Mesodermal cell (in vitro differentiated cells): ENCODE measurements around the gene TNFSF4. TPM values are rescaled to one million over a fixed set of nuclear protein-coding genes. Genes with fewer than 3 reads are reported as not detected.

Experiments
- H3K27ac ChIP-seq: 2 replicates; pipeline ENCODE4 v1.7.0; 2013; ENCODE audit warnings: mild to moderate bottlenecking, low read depth, low read length, moderate library complexity; ENCODE audit not compliant: severe bottlenecking
- H3K36me3 ChIP-seq: 2 replicates; pipeline ENCODE4 v1.7.1; 2013; ENCODE audit warnings: mild to moderate bottlenecking, low read length, moderate library complexity; ENCODE audit not compliant: control insufficient read depth, insufficient read depth
- H3K4me1 ChIP-seq: one replicate; pipeline ENCODE4 v1.7.1; 2013; ENCODE audit warnings: mild to moderate bottlenecking, low read length; ENCODE audit not compliant: insufficient read depth, control insufficient read depth, poor library complexity, severe bottlenecking
- H3K4me3 ChIP-seq: 2 replicates; pipeline ENCODE4 v1.7.0; 2013; ENCODE audit warnings: low read length, control low read depth, mild to moderate bottlenecking; ENCODE audit not compliant: insufficient read depth, poor library complexity, severe bottlenecking; ENCODE audit errors: extremely low read depth
- H3K9me3 ChIP-seq: 2 replicates; pipeline ENCODE4 v1.7.1; 2013; ENCODE audit warnings: mild to moderate bottlenecking, low read length, moderate library complexity; ENCODE audit not compliant: control insufficient read depth
- WGBS, 2 experiments: methylation state at CpG; one replicate each; pipeline ENCODE4 v1.1.5; 2013; ENCODE audit warnings: missing lambda C conversion rate in 2 of 2; ENCODE audit not compliant: insufficient coverage in 2 of 2; 5-methylcytosine and 5-hydroxymethylcytosine counted together
- polyA plus RNA-seq, 2 experiments: library from polyadenylated mRNA; stranded (reverse); fragments of 50-300 nt; gene quantifications; one replicate each; pipeline ENCODE4 v1.2.3, GENCODE V29; 2013

The TNFSF4 gene, protein sequence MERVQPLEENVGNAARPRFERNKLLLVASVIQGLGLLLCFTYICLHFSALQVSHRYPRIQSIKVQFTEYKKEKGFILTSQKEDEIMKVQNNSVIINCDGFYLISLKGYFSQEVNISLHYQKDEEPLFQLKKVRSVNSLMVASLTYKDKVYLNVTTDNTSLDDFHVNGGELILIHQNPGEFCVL
- 5.9 TPM for polyA plus RNA-seq (2013, experiment 1 of 2)
- 6.0 TPM for polyA plus RNA-seq (2013, experiment 2 of 2)

GRCh38 chr1:173206816-173207568, at the start of gene TNFSF4:
TNFSF4 (minus strand) TSS chr1:173207331; CDS start chr1:173207176, 155 bp downstream.
- 88 to 90% methylated on average over 7 of the region's 11 CpGs for WGBS, 2 experiments
- peaks cover 13% of the 10 kb centered on the region for H3K4me1 ChIP-seq
- H3K4me3 ChIP-seq, result no peak within 1 kb of the TSS
- no peaks in the 10 kb centered on the region for H3K36me3 ChIP-seq
- H3K9me3 ChIP-seq, result no peaks in the 10 kb centered on the region
- no peak within 1 kb of the TSS for H3K27ac ChIP-seq

DNA sequence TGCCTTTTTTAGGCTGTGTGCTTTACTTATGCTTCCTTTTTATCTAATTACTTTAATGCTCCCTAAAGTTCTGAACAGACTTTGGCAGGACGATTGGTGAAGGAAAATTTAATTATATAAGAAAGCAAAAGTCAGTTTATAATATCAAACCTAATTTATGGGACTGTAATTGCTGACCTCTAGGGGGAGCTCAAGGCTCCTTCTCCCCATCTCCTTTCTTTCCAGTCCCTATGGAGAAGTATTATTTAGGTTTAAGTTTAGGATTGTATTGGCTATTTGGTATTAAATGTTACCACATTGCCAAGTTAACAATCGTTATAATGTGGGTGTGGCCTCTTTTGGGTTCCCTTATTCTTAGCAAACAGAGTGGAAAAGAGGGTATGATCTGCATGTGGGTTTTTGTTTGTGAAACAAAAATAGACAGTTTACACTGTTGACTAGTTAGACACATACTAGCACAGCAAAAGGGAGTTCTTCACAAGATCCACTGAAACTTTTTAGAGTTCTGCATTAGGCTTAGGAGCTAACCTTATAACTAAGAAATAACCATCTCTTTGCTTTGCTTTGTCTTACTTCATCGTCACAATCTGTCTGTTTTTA, 48.2 kb upstream of the TNFSF4 start:
- WGBS, 2 experiments, result no CpG with 5 or more reads among the region's 3 CpGs

GRCh38 chr1:173253046-173253445, 45.9 kb upstream of the TNFSF4 start:
- Histone ChIP-seq H3K27ac (no peak overlapping the region), H3K36me3 (no peaks in the 10 kb centered on the region), H3K4me3 (no peak overlapping the region), H3K9me3 (no peaks in the 10 kb centered on the region), H3K4me1 (peaks cover 2% of the 10 kb centered on the region)
- 82 to 97% methylated on average over 3 of the region's 3 CpGs for WGBS, 2 experiments

More for the DNA sequence above, 48.2 kb upstream of the TNFSF4 start:
- Histone ChIP-seq H3K27ac (no peak overlapping the region), H3K4me1 (peaks cover 11% of the 10 kb centered on the region), H3K9me3 (no peaks in the 10 kb centered on the region), H3K36me3 (no peaks in the 10 kb centered on the region), H3K4me3 (no peak overlapping the region)

GRCh38 chr1:173249349-173249748, 42.2 kb upstream of the TNFSF4 start:
- Histone ChIP-seq H3K4me1 (no peaks in the 10 kb centered on the region), H3K9me3 (no peaks in the 10 kb centered on the region), H3K36me3 (no peaks in the 10 kb centered on the region), H3K4me3 (no peak overlapping the region), H3K27ac (no peak overlapping the region)

- Histone ChIP-seq H3K4me1 (no peaks in the 10 kb centered on the region), H3K4me3 (no peak overlapping the region), H3K36me3 (no peaks in the 10 kb centered on the region), H3K9me3 (peaks cover 8% of the 10 kb centered on the region), H3K27ac (no peak overlapping the region)
- 83 to 88% methylated on average over 3 of the region's 6 CpGs for WGBS, 2 experiments
Observed at GRCh38 chr1:173248247-173248940, 41.3 kb upstream of the TNFSF4 start.

GRCh38 chr1:173245892-173246291, 38.8 kb upstream of the TNFSF4 start:
- Histone ChIP-seq H3K9me3 (peaks cover 12% of the 10 kb centered on the region), H3K4me3 (no peak overlapping the region), H3K4me1 (no peaks in the 10 kb centered on the region), H3K27ac (no peak overlapping the region), H3K36me3 (no peaks in the 10 kb centered on the region)

GRCh38 chr1:173243300-173243699, 36.2 kb upstream of the TNFSF4 start:
- H3K9me3 ChIP-seq, result peaks cover 12% of the 10 kb centered on the region
- H3K4me1 ChIP-seq, result no peaks in the 10 kb centered on the region
- H3K4me3 ChIP-seq, result no peak overlapping the region
- no peak overlapping the region for H3K27ac ChIP-seq
- no CpG with 5 or more reads among the region's 1 CpG for whole genome bisulfite sequencing, 2 experiments
- no peaks in the 10 kb centered on the region for H3K36me3 ChIP-seq

- no peak overlapping the region for H3K4me3 ChIP-seq
- H3K36me3 ChIP-seq, result no peaks in the 10 kb centered on the region
- no peaks in the 10 kb centered on the region for H3K4me1 ChIP-seq
- no peak overlapping the region for H3K27ac ChIP-seq
- WGBS, 2 experiments, result 87 to 96% methylated on average over 4 to 5 of the region's 6 CpGs
- H3K9me3 ChIP-seq, result peaks cover 12% of the 10 kb centered on the region
Observed at GRCh38 chr1:173241528-173242347, 34.6 kb upstream of the TNFSF4 start.

- Histone ChIP-seq H3K4me1 (no peaks in the 10 kb centered on the region), H3K36me3 (no peaks in the 10 kb centered on the region), H3K9me3 (peaks cover 12% of the 10 kb centered on the region), H3K4me3 (no peak overlapping the region), H3K27ac (no peak overlapping the region)
Observed at GRCh38 chr1:173240609-173241008, 33.5 kb upstream of the TNFSF4 start.

GRCh38 chr1:173239058-173239457, 31.9 kb upstream of the TNFSF4 start:
- 78 to 100% methylated on average over 1 of the region's 2 CpGs for WGBS, 2 experiments
- H3K4me1 ChIP-seq, result no peaks in the 10 kb centered on the region
- no peak overlapping the region for H3K27ac ChIP-seq
- no peak overlapping the region for H3K4me3 ChIP-seq
- no peaks in the 10 kb centered on the region for H3K36me3 ChIP-seq
- H3K9me3 ChIP-seq, result peaks cover 11% of the 10 kb centered on the region
